H9 (cell line): Measurements from ENCODE around the gene HBG2. TPM values are rescaled to one million over a fixed set of nuclear protein-coding genes. Genes with fewer than 3 reads are reported as not detected.

Experiments
- DNase-seq: peaks from one replicate; pipeline ENCODE4 v3.0.0-alpha.2; 2017
- H2AFZ ChIP-seq: one replicate; pipeline ENCODE4 v1.6.1; 2013; ENCODE audit warnings: mild to moderate bottlenecking, low read length, control low read depth, moderate library complexity
- H2AK5ac ChIP-seq: 2 replicates; pipeline ENCODE4 v1.6.1; 2013; ENCODE audit warnings: low read length, control low read depth, mixed read lengths; ENCODE audit not compliant: insufficient read length
- H2BK120ac ChIP-seq: one replicate; pipeline ENCODE4 v1.6.1; 2013; ENCODE audit warnings: low read depth, mild to moderate bottlenecking, low read length, control low read depth, inconsistent platforms; ENCODE audit not compliant: poor library complexity, severe bottlenecking
- H2BK12ac ChIP-seq: 2 replicates; pipeline ENCODE4 v1.6.1; 2013; ENCODE audit warnings: low read length, control low read depth, mixed read lengths, low read depth; ENCODE audit not compliant: insufficient read length
- H2BK15ac ChIP-seq: 2 replicates; pipeline ENCODE4 v1.6.1; 2013; ENCODE audit warnings: low read depth, low read length, control low read depth
- H2BK20ac ChIP-seq: one replicate; pipeline ENCODE4 v1.6.1; 2013; ENCODE audit warnings: low read depth, mild to moderate bottlenecking, low read length, control low read depth, inconsistent platforms; ENCODE audit not compliant: poor library complexity, severe bottlenecking
- H2BK5ac ChIP-seq: 2 replicates; pipeline ENCODE4 v1.6.1; 2013; ENCODE audit warnings: low read length, control low read depth, mixed read lengths; ENCODE audit not compliant: insufficient read length
- H3K14ac ChIP-seq: 2 replicates; pipeline ENCODE4 v1.6.1; 2013; ENCODE audit warnings: low read length, control low read depth; ENCODE audit not compliant: insufficient read depth
- H3K18ac ChIP-seq: 2 replicates; pipeline ENCODE4 v1.6.1; 2013; ENCODE audit warnings: low read depth, mild to moderate bottlenecking, mixed read lengths, low read length, control low read depth; ENCODE audit not compliant: insufficient read length
- H3K23ac ChIP-seq: 2 replicates; pipeline ENCODE4 v1.6.1; 2013; ENCODE audit warnings: low read length, control low read depth, mixed read lengths, low read depth; ENCODE audit not compliant: insufficient read length
- H3K23me2 ChIP-seq: 2 replicates; pipeline ENCODE4 v1.6.1; 2013; ENCODE audit warnings: low read depth, mild to moderate bottlenecking, mixed read lengths, low read length, control low read depth; ENCODE audit not compliant: insufficient read length, poor library complexity, severe bottlenecking
- H3K27ac ChIP-seq: 2 replicates; pipeline ENCODE4 v1.5.1; 2013; ENCODE audit warnings: low read length, control low read depth, mixed read lengths, low read depth; ENCODE audit not compliant: insufficient read length
- H3K27me3 ChIP-seq: 2 replicates; pipeline ENCODE4 v1.6.1; 2013; ENCODE audit warnings: low read length, control low read depth, inconsistent platforms; ENCODE audit not compliant: insufficient read depth
- H3K4ac ChIP-seq: 2 replicates; pipeline ENCODE4 v1.6.1; 2013; ENCODE audit warnings: low read depth, mild to moderate bottlenecking, control low read depth, inconsistent platforms, low read length, moderate library complexity
- H3K4me1 ChIP-seq: 2 replicates; pipeline ENCODE4 v1.6.1; 2013; ENCODE audit warnings: low read length, control low read depth, inconsistent platforms; ENCODE audit not compliant: insufficient read depth
- H3K4me2 ChIP-seq: 2 replicates; pipeline ENCODE4 v1.6.1; 2013; ENCODE audit warnings: low read length, control low read depth, mixed read lengths; ENCODE audit not compliant: insufficient read length, insufficient read depth
- H3K56ac ChIP-seq: 2 replicates; pipeline ENCODE4 v1.6.1; 2013; ENCODE audit warnings: low read depth, mild to moderate bottlenecking, mixed read lengths, low read length, control low read depth; ENCODE audit not compliant: insufficient read length
- H3K79me1 ChIP-seq: 2 replicates; pipeline ENCODE4 v1.6.1; 2013; ENCODE audit warnings: low read depth, mild to moderate bottlenecking, moderate library complexity, low read length, control low read depth, inconsistent platforms; ENCODE audit not compliant: insufficient read depth, poor library complexity, severe bottlenecking
- H3K79me2 ChIP-seq: 2 replicates; pipeline ENCODE4 v1.6.1; 2013; ENCODE audit warnings: low read length, control low read depth, inconsistent platforms; ENCODE audit not compliant: insufficient read depth
- H3K9ac ChIP-seq: 2 replicates; pipeline ENCODE4 v1.6.1; 2013; ENCODE audit warnings: low read length, control low read depth, mixed read lengths; ENCODE audit not compliant: insufficient read length; ENCODE audit errors: extremely low read depth
- H3K9me3 ChIP-seq: one replicate; pipeline ENCODE4 v1.6.1; 2013; ENCODE audit warnings: low read depth, low read length, inconsistent platforms; ENCODE audit not compliant: control insufficient read depth
- H3T11ph ChIP-seq: one replicate; pipeline ENCODE4 v1.6.1; 2013; ENCODE audit warnings: mild to moderate bottlenecking, low read length, control low read depth, inconsistent platforms
- H4K20me1 ChIP-seq: one replicate; pipeline ENCODE4 v1.6.1; 2013; ENCODE audit not compliant: control insufficient read depth, insufficient read length, insufficient read depth
- H4K5ac ChIP-seq: 2 replicates; pipeline ENCODE4 v1.6.1; 2013; ENCODE audit warnings: low read depth, mild to moderate bottlenecking, mixed read lengths, low read length, control low read depth; ENCODE audit not compliant: insufficient read length
- H4K8ac ChIP-seq: replicated peaks from 2 replicates; pipeline ENCODE4 v1.6.1; 2013; ENCODE audit warnings: low read length, control low read depth, mixed read lengths, low read depth; ENCODE audit not compliant: insufficient read length
- H4K91ac ChIP-seq: 2 replicates; pipeline ENCODE4 v1.6.1; 2013; ENCODE audit warnings: low read depth, mild to moderate bottlenecking, moderate library complexity, mixed read lengths, low read length, control low read depth; ENCODE audit not compliant: insufficient read length
- H3K27ac Mint-ChIP-seq, 3 experiments: 2 replicates in 2 of 3; 3 replicates in 1 of 3; pipeline ENCODE4 v1.8.0; 2020 to 2021; ENCODE audit warnings: mixed read lengths in 3 of 3, mild to moderate bottlenecking in 1 of 3, moderate library complexity in 1 of 3
- H3K27me3 Mint-ChIP-seq: 2 replicates; pipeline ENCODE4 v1.8.0; 2021; ENCODE audit warnings: low read depth, mild to moderate bottlenecking, moderate library complexity, mixed read lengths
- H3K36me3 Mint-ChIP-seq, 3 experiments: 2 replicates in 2 of 3; 3 replicates in 1 of 3; pipeline ENCODE4 v1.8.0; 2020 to 2021; ENCODE audit warnings: low read depth in 3 of 3, mixed read lengths in 3 of 3; ENCODE audit not compliant: insufficient read depth in 1 of 3
- H3K4me1 Mint-ChIP-seq, 2 experiments: 2 replicates each; pipeline ENCODE4 v1.8.0; 2020; ENCODE audit warnings: mixed read lengths in 2 of 2
- H3K4me3 Mint-ChIP-seq, 2 experiments: 2 replicates in 1 of 2; 3 replicates in 1 of 2; pipeline ENCODE4 v1.8.0; 2020 to 2021; ENCODE audit warnings: mild to moderate bottlenecking in 2 of 2, mixed read lengths in 2 of 2, moderate library complexity in 1 of 2
- H3K9me3 Mint-ChIP-seq, 2 experiments: 2 replicates in 1 of 2; 3 replicates in 1 of 2; pipeline ENCODE4 v1.8.0; 2020; ENCODE audit warnings: mild to moderate bottlenecking in 2 of 2, mixed read lengths in 2 of 2, moderate library complexity in 1 of 2
- WGBS: extraction: QIAGEN DNeasy Blood & Tissue Kit; methylation state at CpG from one replicate; pipeline ENCODE4 v1.1.7; 2013; ENCODE audit warnings: missing lambda C conversion rate, low lambda C conversion rate, mixed read lengths; ENCODE audit not compliant: insufficient read length; ENCODE audit errors: extremely low coverage; 5-methylcytosine and 5-hydroxymethylcytosine counted together
- total RNA-seq: library from RNA; stranded (reverse); gene quantifications from 2 replicates; pipeline ENCODE4 v1.2.1, GENCODE V29; 2021
- TF ChIP-seq, protein P1 (sequence below): fragments of 200-600 bp; sonication (generic); conservative IDR thresholded peaks from 3 replicates; pipeline ENCODE4 v1.8.0; 2021; ENCODE audit warnings: antibody characterized with exemption, mild to moderate bottlenecking

HBG2 gene
- total RNA-seq, 1 experiment from 2014 or later = not detected

- H3K36me3 Mint-ChIP-seq = no peaks in the 10 kb centered on the region; a peak in 1 of 7 replicates
- Histone ChIP-seq H3K9me3 (no peaks in the 10 kb centered on the region), H4K5ac (no peak overlapping the region), H3K27me3 (no peaks in the 10 kb centered on the region), H3K4me2 (no peak overlapping the region), H3K4me1 (no peaks in the 10 kb centered on the region), H3K79me1 (no peaks in the 10 kb centered on the region), H3K18ac (no peak overlapping the region), H3K27ac (no peak overlapping the region), H3K4ac (no peak overlapping the region), H4K91ac (no peak overlapping the region), H2BK15ac (no peak overlapping the region), H3K14ac (no peak overlapping the region), H3K79me2 (no peaks in the 10 kb centered on the region), H2BK5ac (no peak overlapping the region), H4K20me1 (no peaks in the 10 kb centered on the region), H3K9ac (no peak overlapping the region), H3K23me2 (no peaks in the 10 kb centered on the region), H2BK12ac (no peak overlapping the region), H2AK5ac (no peak overlapping the region), H2BK120ac (no peak overlapping the region), H2BK20ac (no peak overlapping the region), H3T11ph (no peak overlapping the region), H2AFZ (no peak overlapping the region), H4K8ac (no peak overlapping the region), H3K56ac (no peak overlapping the region), H3K23ac (no peak overlapping the region)
- TF ChIP-seq, protein P1, sequence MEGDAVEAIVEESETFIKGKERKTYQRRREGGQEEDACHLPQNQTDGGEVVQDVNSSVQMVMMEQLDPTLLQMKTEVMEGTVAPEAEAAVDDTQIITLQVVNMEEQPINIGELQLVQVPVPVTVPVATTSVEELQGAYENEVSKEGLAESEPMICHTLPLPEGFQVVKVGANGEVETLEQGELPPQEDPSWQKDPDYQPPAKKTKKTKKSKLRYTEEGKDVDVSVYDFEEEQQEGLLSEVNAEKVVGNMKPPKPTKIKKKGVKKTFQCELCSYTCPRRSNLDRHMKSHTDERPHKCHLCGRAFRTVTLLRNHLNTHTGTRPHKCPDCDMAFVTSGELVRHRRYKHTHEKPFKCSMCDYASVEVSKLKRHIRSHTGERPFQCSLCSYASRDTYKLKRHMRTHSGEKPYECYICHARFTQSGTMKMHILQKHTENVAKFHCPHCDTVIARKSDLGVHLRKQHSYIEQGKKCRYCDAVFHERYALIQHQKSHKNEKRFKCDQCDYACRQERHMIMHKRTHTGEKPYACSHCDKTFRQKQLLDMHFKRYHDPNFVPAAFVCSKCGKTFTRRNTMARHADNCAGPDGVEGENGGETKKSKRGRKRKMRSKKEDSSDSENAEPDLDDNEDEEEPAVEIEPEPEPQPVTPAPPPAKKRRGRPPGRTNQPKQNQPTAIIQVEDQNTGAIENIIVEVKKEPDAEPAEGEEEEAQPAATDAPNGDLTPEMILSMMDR = no peak
- H3K4me1 Mint-ChIP-seq = peaks cover under 1% of the 10 kb centered on the region in 2 experiments; a peak in 3 of 4 replicates
- no peaks in the 10 kb centered on the region for H3K9me3 Mint-ChIP-seq
- no peak overlapping the region for H3K4me3 Mint-ChIP-seq
- no CpG with 5 or more reads among the region's 4 CpGs for WGBS
- DNase-seq = no peak
- no peaks in the 10 kb centered on the region; the same call in 1 of the 2 replicates for H3K27me3 Mint-ChIP-seq
- no peak overlapping the region for H3K27ac Mint-ChIP-seq
These were observed 31.2 kb upstream of the HBG2 start for GRCh38 chr11:5285703-5286340.
